Measurements from ENCODE around the gene CFAP77. TPM values are rescaled to one million over a fixed set of nuclear protein-coding genes. Genes with fewer than 3 reads are reported as not detected.

The CFAP77 gene
- polyA plus RNA-seq, 3 donors: not detected

DNA sequence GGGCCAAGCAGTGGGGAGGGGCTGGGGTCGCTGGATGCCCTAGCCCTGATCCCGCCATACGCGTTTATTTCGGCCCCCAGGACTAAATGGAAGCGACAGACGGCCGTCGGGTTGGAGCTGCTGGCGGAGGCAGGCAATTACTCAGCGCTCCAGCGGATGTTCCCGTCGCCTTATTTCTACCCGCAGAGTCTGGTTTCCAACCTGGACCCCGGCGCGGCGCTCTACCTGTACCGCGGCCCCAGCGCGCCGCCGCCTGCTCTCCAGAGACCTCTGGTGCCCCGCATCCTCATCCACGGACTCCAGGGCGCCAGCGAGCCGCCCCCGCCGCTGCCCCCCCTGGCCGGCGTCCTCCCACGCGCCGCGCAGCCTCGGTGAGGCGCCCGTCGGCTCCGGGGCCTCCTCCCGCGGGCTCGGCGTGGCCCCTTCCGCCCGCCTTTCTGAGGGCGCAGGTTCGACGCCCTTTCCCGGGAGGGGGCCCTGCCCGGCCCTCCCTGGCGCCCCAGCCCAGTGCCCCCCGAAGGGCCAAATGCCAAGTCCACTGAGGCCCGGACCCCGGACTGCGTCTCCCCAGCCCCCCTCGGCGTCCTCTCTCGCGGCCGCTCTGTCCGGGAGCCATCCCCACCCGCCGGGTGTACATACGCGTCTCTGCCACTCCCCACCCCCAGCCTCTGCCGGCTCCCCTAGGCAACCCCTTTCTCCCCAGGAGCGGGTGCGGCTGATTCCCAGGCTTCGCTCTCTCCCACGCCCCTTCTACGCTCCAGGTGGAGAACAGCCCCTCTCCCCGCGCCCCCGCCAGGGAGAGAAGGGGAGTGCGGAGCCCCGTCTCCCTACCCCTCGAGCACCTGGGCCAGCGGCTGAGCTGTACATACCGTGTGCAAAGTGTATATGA, 179.4 kb downstream of the CFAP77 start:
- peaks cover 0 to 27% of the 10 kb centered on the region in 2 donors for H3K9me3 ChIP-seq (replicated peaks in 1 of 2; ENCODE audit: control insufficient read depth in 1 of 2, insufficient read depth in 1 of 2, low read length in 2 of 2)
- no peaks in the 10 kb centered on the region for H4K20me1 ChIP-seq (ENCODE audit: insufficient read depth, low read length)
- H3K4me3 ChIP-seq (replicated peaks in 1 of 3; ENCODE audit: low read depth in 2 of 3, low read length in 3 of 3): no peak overlapping the region
- Mint-ChIP-seq H3K4me3 (peak overlapping the region in 1 of 2 donors; percentile 79), H3K9me3 (peaks cover 0 to 26% (median 3%) of the 10 kb centered on the region in 7 donors), H3K36me3 (peaks cover 10 to 19% of the 10 kb centered on the region in 2 donors), H3K4me1 (peaks cover 9% of the 10 kb centered on the region), H3K27me3 (ENCODE audit: low read depth in 3 of 3) (peaks cover 69 to 80% (median 75%) of the 10 kb centered on the region in 3 donors), H3K27ac (no peak overlapping the region)
- intact Hi-C loops (cut with micrococcal nuclease): no loop called here
- H3K27me3 ChIP-seq (ENCODE audit: control insufficient read depth in 2 of 2, insufficient read depth in 2 of 2, low read length in 2 of 2): peaks cover 67 to 78% of the 10 kb centered on the region in 2 donors
- DNase-seq: no peak
- H3K27ac ChIP-seq (ENCODE audit: low read depth in 1 of 2, low read length in 2 of 2): no peak overlapping the region
- TF ChIP-seq, protein P1, sequence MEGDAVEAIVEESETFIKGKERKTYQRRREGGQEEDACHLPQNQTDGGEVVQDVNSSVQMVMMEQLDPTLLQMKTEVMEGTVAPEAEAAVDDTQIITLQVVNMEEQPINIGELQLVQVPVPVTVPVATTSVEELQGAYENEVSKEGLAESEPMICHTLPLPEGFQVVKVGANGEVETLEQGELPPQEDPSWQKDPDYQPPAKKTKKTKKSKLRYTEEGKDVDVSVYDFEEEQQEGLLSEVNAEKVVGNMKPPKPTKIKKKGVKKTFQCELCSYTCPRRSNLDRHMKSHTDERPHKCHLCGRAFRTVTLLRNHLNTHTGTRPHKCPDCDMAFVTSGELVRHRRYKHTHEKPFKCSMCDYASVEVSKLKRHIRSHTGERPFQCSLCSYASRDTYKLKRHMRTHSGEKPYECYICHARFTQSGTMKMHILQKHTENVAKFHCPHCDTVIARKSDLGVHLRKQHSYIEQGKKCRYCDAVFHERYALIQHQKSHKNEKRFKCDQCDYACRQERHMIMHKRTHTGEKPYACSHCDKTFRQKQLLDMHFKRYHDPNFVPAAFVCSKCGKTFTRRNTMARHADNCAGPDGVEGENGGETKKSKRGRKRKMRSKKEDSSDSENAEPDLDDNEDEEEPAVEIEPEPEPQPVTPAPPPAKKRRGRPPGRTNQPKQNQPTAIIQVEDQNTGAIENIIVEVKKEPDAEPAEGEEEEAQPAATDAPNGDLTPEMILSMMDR (IDR thresholded peaks at IDR 0.05): no peak
- H3K4me2 ChIP-seq (replicated peaks; ENCODE audit: extremely low read depth, low read length, poor library complexity, severe bottlenecking): no peak overlapping the region
- no peaks in the 10 kb centered on the region for H3K79me2 ChIP-seq (ENCODE audit: insufficient read depth, low read length)
- H3K4me1 ChIP-seq (ENCODE audit: control insufficient read depth in 1 of 2, insufficient read depth in 2 of 2, low read length in 2 of 2): no peaks in the 10 kb centered on the region
- H3K9ac ChIP-seq (ENCODE audit: insufficient read depth, low read length, poor library complexity, severe bottlenecking): no peak overlapping the region
- H3K36me3 ChIP-seq (replicated peaks in 1 of 2; ENCODE audit: control insufficient read depth in 1 of 2, insufficient read depth in 2 of 2, low read length in 2 of 2): peaks cover 0 to 2% of the 10 kb centered on the region in 2 donors
- H2AFZ ChIP-seq (ENCODE audit: insufficient read depth, low read depth, low read length, poor library complexity, severe bottlenecking): no peak overlapping the region
- WGBS (ENCODE audit: insufficient coverage): 3% methylated on average over 69 of the region's 83 CpGs

DNA sequence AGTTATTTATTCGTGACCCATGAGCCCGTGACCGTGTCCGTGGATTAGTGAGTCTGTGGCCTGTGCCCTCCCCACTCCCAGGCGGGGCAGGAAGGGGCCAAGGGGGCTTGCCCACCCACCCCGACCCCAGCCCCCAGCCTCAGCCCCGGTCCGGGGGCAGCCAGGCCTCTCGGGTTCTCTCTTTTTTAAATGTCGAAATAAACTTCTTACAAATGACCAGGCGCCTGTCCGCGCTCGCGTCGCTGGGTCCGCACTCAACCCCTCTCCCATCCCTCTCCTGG, 180.0 kb downstream of the CFAP77 start:
- peaks cover 9% of the 10 kb centered on the region for H3K4me1 Mint-ChIP-seq
- intact Hi-C loops (cut with micrococcal nuclease): no loop called here
- Histone ChIP-seq H3K36me3 (replicated peaks in 1 of 2; ENCODE audit: control insufficient read depth in 1 of 2, insufficient read depth in 2 of 2, low read length in 2 of 2) (peaks cover 0 to 8% of the 10 kb centered on the region in 2 donors), H4K20me1 (ENCODE audit: insufficient read depth, low read length) (no peaks in the 10 kb centered on the region), H3K4me1 (ENCODE audit: control insufficient read depth in 1 of 2, insufficient read depth in 2 of 2, low read length in 2 of 2) (no peaks in the 10 kb centered on the region), H3K9me3 (replicated peaks in 1 of 2; ENCODE audit: control insufficient read depth in 1 of 2, insufficient read depth in 1 of 2, low read length in 2 of 2) (peaks cover 0 to 22% of the 10 kb centered on the region in 2 donors), H3K27me3 (ENCODE audit: control insufficient read depth in 2 of 2, insufficient read depth in 2 of 2, low read length in 2 of 2) (peaks cover 61 to 72% of the 10 kb centered on the region in 2 donors), H2AFZ (ENCODE audit: insufficient read depth, low read depth, low read length, poor library complexity, severe bottlenecking) (no peak overlapping the region), H3K4me3 (replicated peaks in 1 of 3; ENCODE audit: low read depth in 2 of 3, low read length in 3 of 3) (no peak overlapping the region), H3K4me2 (replicated peaks; ENCODE audit: extremely low read depth, low read length, poor library complexity, severe bottlenecking) (no peak overlapping the region), H3K79me2 (ENCODE audit: insufficient read depth, low read length) (no peaks in the 10 kb centered on the region), H3K27ac (ENCODE audit: low read depth in 1 of 2, low read length in 2 of 2) (no peak overlapping the region), H3K9ac (ENCODE audit: insufficient read depth, low read length, poor library complexity, severe bottlenecking) (no peak overlapping the region)
- H3K27ac Mint-ChIP-seq: no peak overlapping the region
- peak overlapping the region in 1 of 2 donors; percentile 78 for H3K4me3 Mint-ChIP-seq
- H3K36me3 Mint-ChIP-seq: peaks cover 16 to 25% of the 10 kb centered on the region in 2 donors
- peaks cover 0 to 23% (median 3%) of the 10 kb centered on the region in 7 donors for H3K9me3 Mint-ChIP-seq
- TF ChIP-seq, protein P1 (IDR thresholded peaks at IDR 0.05): no peak
- no peak for DNase-seq
- 5% methylated on average over 9 of the region's 17 CpGs for WGBS (ENCODE audit: insufficient coverage)
- H3K27me3 Mint-ChIP-seq (ENCODE audit: low read depth in 3 of 3): peaks cover 63 to 74% (median 70%) of the 10 kb centered on the region in 3 donors
